Loucy (cell line): ENCODE measurements around the gene PPP1R13B.

Source experiments
- H2AFZ ChIP-seq: fragments of 200-600 bp; sonication (generic); 2 replicates; pipeline ENCODE4 v1.6.0; 2016; ENCODE audit warnings: antibody characterized with exemption, mild to moderate bottlenecking, low read length, moderate library complexity
- H3F3A ChIP-seq: fragments of 200-600 bp; 2 replicates; pipeline ENCODE4 v1.6.0; 2016; ENCODE audit warnings: antibody characterized with exemption, low read depth, mild to moderate bottlenecking
- H3K27me3 ChIP-seq: fragments of 200-600 bp; sonication (generic); 2 replicates; pipeline ENCODE4 v1.6.1; 2014; ENCODE audit warnings: low read length, mild to moderate bottlenecking; ENCODE audit not compliant: insufficient read depth, poor library complexity, severe bottlenecking
- H3K36me3 ChIP-seq: fragments of 200-600 bp; sonication (generic); 2 replicates; pipeline ENCODE4 v1.6.1; 2016; ENCODE audit warnings: low read length; ENCODE audit not compliant: insufficient read depth
- H3K4me1 ChIP-seq: fragments of 200-600 bp; sonication (generic); 2 replicates; pipeline ENCODE4 v1.5.1; 2014; ENCODE audit warnings: low read length, mild to moderate bottlenecking; ENCODE audit not compliant: insufficient read depth, poor library complexity, severe bottlenecking
- H3K4me2 ChIP-seq: fragments of 200-600 bp; sonication (generic); 2 replicates; pipeline ENCODE4 v1.6.0; 2014; ENCODE audit warnings: antibody characterized with exemption, low read length, low read depth, mild to moderate bottlenecking; ENCODE audit not compliant: poor library complexity, severe bottlenecking
- H3K4me3 ChIP-seq: fragments of 200-600 bp; sonication (generic); 2 replicates; pipeline ENCODE4 v1.5.1; 2014; ENCODE audit warnings: low read length, mild to moderate bottlenecking, mixed read lengths; ENCODE audit not compliant: poor library complexity, severe bottlenecking
- H3K79me2 ChIP-seq: fragments of 200-600 bp; sonication (generic); 2 replicates; pipeline ENCODE4 v1.6.1; 2014; ENCODE audit warnings: low read length; ENCODE audit not compliant: insufficient read depth
- H3K9ac ChIP-seq: fragments of 200-600 bp; sonication (generic); 2 replicates; pipeline ENCODE4 v1.6.0; 2014; ENCODE audit warnings: mild to moderate bottlenecking, low read depth, low read length, moderate library complexity; ENCODE audit not compliant: poor library complexity, severe bottlenecking
- H3K9me2 ChIP-seq: fragments of 200-600 bp; sonication (generic); replicated peaks from 2 replicates; pipeline ENCODE4 v1.6.1; 2016; ENCODE audit warnings: low read depth, low read length, mixed read lengths
- H3K9me3 ChIP-seq: fragments of 200-600 bp; sonication (generic); 2 replicates; pipeline ENCODE4 v1.6.1; 2014; ENCODE audit warnings: mild to moderate bottlenecking, antibody characterized with exemption, low read length, low read depth; ENCODE audit not compliant: insufficient read depth
- H4K20me1 ChIP-seq: fragments of 200-600 bp; sonication (generic); 2 replicates; pipeline ENCODE4 v1.6.0; 2014; ENCODE audit warnings: antibody characterized with exemption, low read length, mild to moderate bottlenecking; ENCODE audit not compliant: insufficient read depth, poor library complexity, severe bottlenecking
- CTCF ChIP-seq: fragments of 200-600 bp; sonication (generic); conservative IDR thresholded peaks from 2 replicates; pipeline ENCODE4 v1.5.1; 2014; ENCODE audit warnings: mild to moderate bottlenecking, antibody characterized with exemption, low read length
- EZH2phosphoT487 ChIP-seq: fragments of 200-600 bp; IDR thresholded peaks from 2 replicates; pipeline ENCODE4 v1.6.1; 2018; ENCODE audit warnings: antibody characterized with exemption, mild to moderate bottlenecking, moderate library complexity, borderline replicate concordance

The PPP1R13B gene

DNA sequence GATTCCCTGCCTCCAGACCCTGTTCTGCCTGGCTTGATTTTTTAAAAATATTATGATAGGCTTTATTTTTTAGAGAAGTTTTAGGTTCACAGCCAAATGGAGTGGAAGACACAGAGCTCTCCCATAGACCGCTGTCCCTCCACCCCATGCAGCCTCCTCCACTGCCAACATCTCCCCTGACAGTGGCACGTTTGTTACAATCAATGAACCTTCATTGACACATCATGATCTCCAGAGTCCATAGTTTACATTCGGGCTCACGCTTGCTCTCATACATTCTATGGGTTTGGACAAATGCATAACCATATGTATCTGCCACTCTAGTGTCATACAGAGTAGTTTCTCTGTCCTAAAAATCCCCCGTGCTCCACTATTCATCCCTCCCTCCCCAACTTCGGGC lies 15.9 kb upstream of the PPP1R13B start:
- Histone ChIP-seq H3K9ac (no peak overlapping the region), H3K4me1 (no peaks in the 10 kb centered on the region), H3K36me3 (no peaks in the 10 kb centered on the region), H4K20me1 (no peaks in the 10 kb centered on the region), H3K27me3 (no peaks in the 10 kb centered on the region), H2AFZ (no peak overlapping the region), H3F3A (no peaks in the 10 kb centered on the region), H3K4me3 (no peak overlapping the region), H3K4me2 (no peak overlapping the region), H3K9me3 (no peaks in the 10 kb centered on the region), H3K79me2 (no peaks in the 10 kb centered on the region), H3K9me2 (no peaks in the 10 kb centered on the region)
- TF ChIP-seq EZH2phosphoT487 (no peak), CTCF (no peak)

GRCh38 chr14:103862393-103862782 lies 15.0 kb upstream of the PPP1R13B start:
- Histone ChIP-seq H4K20me1 (no peaks in the 10 kb centered on the region), H3K9me2 (no peaks in the 10 kb centered on the region), H3K27me3 (no peaks in the 10 kb centered on the region), H3K36me3 (no peaks in the 10 kb centered on the region), H3K79me2 (no peaks in the 10 kb centered on the region), H3K4me2 (no peak overlapping the region), H3K4me1 (no peaks in the 10 kb centered on the region), H2AFZ (no peak overlapping the region), H3K9me3 (no peaks in the 10 kb centered on the region), H3K9ac (no peak overlapping the region), H3F3A (no peaks in the 10 kb centered on the region), H3K4me3 (no peak overlapping the region)
- TF ChIP-seq CTCF = no peak
- TF ChIP-seq EZH2phosphoT487 = no peak

DNA sequence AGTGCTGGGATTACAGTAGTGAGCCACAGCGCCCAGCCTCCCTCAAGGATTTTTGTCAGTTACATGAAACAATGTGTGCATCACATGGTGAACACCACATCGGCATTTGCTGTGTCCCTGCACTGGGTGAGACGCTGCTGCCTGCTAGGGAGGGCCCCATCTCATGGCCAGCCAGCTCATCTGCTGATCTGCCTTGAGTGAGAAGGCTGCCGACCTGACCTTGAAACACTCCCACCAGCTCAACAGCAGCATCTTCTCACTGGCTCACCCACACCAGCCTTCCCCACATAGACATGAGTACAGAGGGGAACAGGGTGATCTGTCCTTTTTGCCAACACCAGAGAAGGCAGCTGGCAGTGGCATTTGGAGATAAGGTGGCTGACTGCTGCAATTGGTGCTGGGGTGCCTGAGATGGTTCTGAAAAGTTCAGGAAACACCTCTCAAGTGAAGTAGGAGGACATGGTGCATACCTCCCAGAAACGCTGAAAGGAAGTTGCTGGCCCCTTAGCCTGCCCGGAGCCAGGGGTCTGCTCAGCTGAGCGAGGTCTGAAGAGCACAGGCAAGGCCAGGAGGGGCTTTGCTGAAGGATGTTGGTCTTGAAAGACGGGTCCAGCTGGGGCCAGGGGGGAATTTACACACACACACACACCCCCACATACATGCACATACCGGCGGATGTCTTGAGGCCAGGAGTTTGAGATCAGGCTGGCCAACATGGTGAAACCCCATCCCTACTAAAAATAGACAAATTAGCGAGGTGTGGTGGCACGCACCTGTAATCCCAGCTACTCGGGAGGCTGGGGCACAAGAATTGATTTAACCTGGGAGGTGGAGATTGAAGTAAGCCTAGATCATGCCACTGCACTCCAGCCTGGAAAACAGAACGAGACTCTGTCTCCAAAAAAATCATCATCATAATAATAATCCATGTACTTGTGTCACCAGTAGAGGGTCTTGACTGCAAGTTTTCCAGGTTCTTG lies 14.3 kb upstream of the PPP1R13B start:
- no peak overlapping the region for H2AFZ ChIP-seq
- no peak overlapping the region for H3K4me3 ChIP-seq
- H3K4me2 ChIP-seq = no peak overlapping the region

More for the DNA sequence above, 14.3 kb upstream of the PPP1R13B start:
- Histone ChIP-seq H4K20me1 (no peaks in the 10 kb centered on the region), H3K9me2 (no peaks in the 10 kb centered on the region), H3K36me3 (no peaks in the 10 kb centered on the region), H3K9me3 (no peaks in the 10 kb centered on the region), H3K79me2 (no peaks in the 10 kb centered on the region), H3K4me1 (no peaks in the 10 kb centered on the region), H3K27me3 (no peaks in the 10 kb centered on the region), H3K9ac (no peak overlapping the region), H3F3A (no peaks in the 10 kb centered on the region)
- TF ChIP-seq EZH2phosphoT487 (no peak), CTCF (no peak)
